Measurements from ENCODE around the gene SPOUT1. TPM values are rescaled to one million over a fixed set of nuclear protein-coding genes. Genes with fewer than 3 reads are reported as not detected.

SPOUT1 gene
- total RNA-seq, 1 donor from 2014 or later, result 55.0 TPM

DNA sequence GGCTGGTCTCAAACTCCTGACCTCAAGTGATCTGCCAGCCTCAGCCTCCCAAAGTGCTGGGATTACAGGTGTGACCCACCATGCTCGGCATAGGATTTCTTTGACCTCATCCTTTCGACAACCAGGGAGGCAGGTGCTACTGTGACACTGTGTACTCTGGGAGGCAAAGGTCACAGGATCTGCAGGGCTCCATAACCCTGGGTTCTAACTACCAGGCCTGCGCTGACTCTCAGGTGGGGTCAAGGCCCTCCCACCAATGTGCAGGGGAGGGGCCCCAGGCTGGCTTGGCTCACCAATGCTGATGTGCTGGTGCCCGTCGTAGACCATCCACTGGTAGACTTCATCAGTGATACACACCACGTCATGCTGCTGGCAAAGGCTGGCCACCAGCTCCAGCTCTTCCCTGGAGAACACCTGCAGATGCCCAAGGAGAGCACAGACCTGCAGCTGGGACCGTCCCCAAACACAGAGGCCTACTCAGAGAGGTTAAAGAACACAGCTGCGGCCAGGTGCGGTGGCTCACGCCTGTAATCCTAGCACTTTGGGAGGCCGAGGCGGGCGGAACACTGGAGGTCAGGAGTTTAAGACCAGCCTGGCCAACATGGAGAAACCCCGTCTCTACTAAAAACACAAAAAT is 7.0 kb upstream of the SPOUT1 start:
- no peak for DNase-seq (ENCODE audit: low spot score)

- no peak for DNase-seq (ENCODE audit: low spot score)
Observed at GRCh38 chr9:128835246-128836210, 5.9 kb upstream of the SPOUT1 start.

- DNase-seq (ENCODE audit: low spot score), result no peak
Observed at GRCh38 chr9:128833696-128834095, 4.1 kb upstream of the SPOUT1 start.

GRCh38 chr9:128828719-128829452 is 708 bp downstream of the SPOUT1 start:
- no peak for DNase-seq (ENCODE audit: low spot score)

GRCh38 chr9:128828267-128828666 is 1.3 kb downstream of the SPOUT1 start:
- no peak for DNase-seq (ENCODE audit: low spot score)

GRCh38 chr9:128825923-128826700 is 3.5 kb downstream of the SPOUT1 start:
- DNase-seq (ENCODE audit: low spot score), result no peak

GRCh38 chr9:128824911-128825310 is 4.7 kb downstream of the SPOUT1 start:
- no peak for DNase-seq (ENCODE audit: low spot score)

DNA sequence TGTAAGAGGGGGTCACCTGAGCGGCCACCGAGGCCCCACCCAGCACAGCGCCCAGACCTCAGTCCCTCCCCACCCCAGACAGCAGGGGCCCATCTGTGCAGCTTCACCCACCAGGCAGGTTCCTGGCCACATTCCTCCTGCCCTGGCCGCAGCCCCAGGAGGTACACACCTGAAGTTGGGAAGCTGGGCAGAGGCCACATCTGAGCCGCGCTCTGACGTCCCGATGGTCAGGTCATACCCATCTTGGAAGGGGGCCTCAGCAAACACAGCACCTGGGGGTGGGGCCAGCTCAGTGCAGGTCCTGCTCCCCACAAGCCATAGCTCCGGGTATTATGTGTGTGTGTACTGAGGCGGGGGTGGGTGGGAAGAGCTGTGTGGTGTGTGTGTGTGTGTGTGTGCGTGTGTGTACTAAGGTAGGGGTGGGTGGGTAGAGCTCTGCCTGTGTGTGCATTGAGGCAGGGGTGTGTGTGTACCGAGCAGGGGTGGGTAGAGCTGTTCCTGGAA is 5.6 kb downstream of the SPOUT1 start:
- DNase-seq (ENCODE audit: low spot score), result no peak

DNA sequence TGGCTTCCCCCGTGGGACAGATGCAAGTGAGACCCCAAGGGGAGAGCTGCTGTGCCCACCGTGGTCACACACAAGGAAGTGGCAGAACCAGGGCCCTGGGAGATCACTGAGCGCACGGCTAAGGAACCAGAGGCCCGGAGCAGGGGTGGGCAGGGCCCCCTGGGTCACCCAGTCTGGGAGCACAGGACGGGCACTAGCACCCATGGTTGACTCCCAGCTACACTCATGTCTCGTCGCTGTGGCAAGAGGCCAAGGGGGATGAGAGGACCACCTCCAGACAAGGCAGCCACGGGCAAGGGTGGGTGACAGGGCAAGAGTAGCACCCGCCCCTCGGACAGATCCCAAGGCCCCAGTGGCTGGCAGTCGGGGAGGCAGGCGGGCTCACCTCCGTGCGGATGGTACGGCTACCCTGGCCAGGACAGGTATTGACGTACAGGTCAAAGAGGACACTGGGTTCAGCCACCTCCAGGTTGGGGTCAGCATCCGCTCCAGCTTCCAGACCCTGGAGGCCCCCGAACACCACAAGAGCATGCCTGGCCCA is 6.2 kb downstream of the SPOUT1 start:
- DNase-seq (ENCODE audit: low spot score), result no peak

- no peak for DNase-seq (ENCODE audit: low spot score)
Observed at GRCh38 chr9:128822407-128823042, 7.1 kb downstream of the SPOUT1 start.

GRCh38 chr9:128821584-128822406 is 7.8 kb downstream of the SPOUT1 start:
- no peak for DNase-seq (ENCODE audit: low spot score)

- no peak for DNase-seq (ENCODE audit: low spot score)
Observed at GRCh38 chr9:128820665-128821583, 8.7 kb downstream of the SPOUT1 start.

DNA sequence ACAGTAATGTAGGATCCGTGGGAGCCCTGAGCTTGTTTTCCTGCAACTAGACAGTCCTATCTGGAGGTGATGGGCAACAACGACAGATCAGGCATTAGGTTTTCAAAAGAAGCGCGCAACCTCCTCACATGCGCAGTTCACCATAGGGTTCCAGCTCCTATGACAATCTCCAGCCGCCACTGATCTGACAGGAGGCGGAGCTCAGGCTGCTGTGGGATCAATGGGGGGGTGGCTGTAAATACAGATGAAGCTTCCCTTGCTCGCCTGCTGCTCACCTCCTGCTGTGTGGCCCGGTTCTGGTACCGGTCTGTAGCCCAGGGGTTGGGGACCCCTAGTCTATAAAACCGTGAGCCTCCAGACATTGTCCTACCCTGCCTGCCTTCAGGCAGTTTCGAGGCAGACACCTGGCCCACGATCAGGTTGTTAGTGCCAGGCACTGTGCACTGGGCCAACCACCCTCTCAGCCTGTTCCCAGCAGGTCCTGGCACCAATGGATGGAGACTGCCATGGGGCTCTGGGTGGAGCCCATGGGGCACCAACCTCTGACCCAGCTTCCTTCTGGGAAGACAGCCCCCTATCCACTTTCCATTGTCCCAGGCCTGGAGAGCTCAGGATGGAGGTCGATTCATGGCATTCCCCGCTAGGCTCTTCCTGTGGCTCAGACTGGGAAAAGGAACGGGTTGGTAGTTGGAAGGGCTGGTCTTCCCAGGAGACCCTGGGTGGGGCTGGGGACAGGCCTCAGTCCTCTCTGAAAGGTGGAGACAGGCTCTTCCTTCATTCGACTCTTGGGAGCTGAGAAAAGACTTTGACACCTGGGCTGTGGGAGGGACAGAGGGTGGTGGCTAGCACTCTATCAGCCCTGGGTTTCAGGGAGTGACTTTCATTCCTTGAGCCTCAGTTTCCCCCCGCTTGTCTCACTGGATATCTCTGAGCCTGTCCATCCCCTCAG is 9.6 kb downstream of the SPOUT1 start:
- DNase-seq (ENCODE audit: low spot score), result peak; percentile 67

DNA sequence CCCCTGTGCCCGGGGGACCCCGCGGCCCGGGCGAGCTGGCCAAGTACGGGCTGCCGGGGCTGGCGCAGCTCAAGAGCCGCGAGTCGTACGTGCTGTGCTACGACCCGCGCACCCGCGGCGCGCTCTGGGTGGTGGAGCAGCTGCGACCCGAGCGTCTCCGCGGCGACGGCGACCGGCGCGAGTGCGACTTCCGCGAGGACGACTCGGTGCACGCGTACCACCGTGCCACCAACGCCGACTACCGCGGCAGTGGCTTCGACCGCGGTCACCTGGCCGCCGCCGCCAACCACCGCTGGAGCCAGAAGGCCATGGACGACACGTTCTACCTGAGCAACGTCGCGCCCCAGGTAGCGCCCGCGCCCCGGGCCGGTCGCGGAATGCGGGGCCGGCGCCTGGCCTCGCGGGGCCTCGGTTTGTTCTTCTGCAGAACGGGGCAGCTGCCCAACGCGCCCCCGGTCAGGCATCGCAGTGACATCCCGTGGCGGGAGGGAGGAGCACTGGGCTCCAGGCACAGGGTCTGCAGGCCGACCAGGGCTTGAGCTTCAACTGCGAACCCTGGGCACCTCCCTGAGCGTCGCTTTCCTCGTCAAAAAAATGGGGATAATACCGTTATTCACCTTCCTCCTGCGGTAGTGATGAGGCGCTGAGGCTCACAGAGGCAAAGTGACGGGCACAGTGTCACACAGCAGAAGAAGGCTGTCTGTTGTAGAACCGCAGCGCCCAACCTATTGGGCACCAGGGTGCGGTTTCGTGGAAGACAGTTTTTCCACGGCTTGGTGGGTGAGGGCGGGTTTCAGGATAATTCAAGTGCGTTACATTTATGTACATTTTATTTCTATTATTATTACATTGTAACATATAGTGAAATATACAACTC is 10.5 kb downstream of the SPOUT1 start:
- no peak for DNase-seq (ENCODE audit: low spot score)

DNA sequence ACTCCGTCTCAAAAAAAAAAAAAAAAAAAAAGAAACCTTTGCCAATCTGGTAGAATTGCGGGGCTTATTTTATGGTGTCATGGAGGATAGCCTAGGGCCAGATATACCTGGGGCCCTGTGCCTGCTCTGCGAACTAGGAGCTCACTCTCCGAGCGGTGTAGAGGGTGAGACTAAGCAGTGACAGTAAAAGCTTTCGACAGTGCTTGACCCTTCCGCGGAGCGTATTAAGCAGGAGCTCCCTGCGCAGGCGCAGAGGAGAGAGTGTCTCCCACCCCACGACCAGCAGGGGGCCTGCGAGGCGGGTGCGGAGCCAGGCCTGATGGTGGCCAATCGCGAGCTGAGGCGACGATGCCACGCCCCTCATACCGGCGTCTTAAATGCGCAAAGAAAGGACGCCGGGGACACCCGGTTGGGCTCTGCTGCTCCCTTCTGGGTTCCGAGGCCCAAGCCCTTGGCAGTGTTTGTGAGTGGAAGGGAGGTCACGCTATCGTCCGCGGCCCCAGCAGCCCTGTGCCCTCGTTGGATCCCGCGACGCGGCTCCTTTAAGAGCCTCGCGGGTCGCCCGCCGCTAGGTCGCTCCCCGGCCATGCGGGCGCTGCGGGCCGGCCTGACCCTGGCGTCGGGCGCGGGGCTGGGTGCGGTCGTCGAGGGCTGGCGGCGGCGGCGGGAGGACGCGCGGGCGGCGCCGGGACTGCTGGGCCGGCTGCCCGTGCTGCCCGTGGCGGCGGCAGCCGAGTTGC is 11.3 kb downstream of the SPOUT1 start, which contains the start of gene ENDOG:
Gene ENDOG, plus strand, starts transcription at position 402 of the 740 bp plus-strand sequence. Its CDS starts 185 bp downstream, at position 587.
- peak; percentile 97 for DNase-seq (ENCODE audit: low spot score)
